ENCODE results near the gene TSSK2.

TSSK2 gene

DNA sequence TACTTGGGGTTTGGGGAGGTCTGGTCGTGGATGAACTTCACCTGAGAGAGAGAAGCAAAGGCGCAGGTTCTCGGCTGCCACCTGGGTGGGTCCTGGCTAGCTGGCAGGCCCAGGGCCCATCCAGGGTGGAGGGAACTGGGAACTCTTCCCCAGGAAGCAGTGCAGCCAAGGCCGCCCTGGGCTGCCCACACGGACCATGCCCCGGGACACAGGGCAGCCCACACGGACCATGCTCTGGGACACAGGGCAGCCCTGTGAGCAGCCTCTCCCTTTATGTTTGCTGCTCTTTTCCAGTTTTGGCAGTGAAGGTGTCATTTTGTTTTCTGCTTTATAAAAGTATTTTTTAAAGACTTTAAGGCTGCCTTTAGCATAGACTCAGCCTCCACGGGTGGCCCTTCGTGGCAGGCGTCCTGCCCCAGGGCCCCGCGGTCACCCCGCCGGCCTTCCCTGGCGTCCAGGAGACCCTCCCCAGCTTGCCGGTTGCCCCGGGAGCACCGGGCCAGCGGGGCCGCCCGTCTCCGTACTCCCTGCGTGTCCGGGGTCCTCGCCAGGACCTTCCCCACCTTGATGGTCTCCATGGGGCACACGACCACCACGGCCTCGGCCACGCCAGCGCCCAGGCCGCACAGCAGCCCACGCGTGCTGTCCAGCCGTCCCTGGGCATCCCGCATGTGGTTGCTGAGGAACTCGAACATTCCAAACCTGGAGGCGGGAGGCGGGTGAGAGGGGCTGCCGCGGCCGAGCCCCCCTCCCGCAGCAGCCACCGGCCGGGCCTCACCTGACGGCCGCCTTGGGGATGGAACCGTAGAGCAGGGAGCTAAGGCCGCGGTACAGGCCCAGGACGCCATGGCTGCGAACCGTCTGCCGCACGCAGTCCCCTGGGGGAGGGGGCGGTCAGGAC lies 46.3 kb downstream of the TSSK2 start:
- TF ChIP-seq, protein P1, sequence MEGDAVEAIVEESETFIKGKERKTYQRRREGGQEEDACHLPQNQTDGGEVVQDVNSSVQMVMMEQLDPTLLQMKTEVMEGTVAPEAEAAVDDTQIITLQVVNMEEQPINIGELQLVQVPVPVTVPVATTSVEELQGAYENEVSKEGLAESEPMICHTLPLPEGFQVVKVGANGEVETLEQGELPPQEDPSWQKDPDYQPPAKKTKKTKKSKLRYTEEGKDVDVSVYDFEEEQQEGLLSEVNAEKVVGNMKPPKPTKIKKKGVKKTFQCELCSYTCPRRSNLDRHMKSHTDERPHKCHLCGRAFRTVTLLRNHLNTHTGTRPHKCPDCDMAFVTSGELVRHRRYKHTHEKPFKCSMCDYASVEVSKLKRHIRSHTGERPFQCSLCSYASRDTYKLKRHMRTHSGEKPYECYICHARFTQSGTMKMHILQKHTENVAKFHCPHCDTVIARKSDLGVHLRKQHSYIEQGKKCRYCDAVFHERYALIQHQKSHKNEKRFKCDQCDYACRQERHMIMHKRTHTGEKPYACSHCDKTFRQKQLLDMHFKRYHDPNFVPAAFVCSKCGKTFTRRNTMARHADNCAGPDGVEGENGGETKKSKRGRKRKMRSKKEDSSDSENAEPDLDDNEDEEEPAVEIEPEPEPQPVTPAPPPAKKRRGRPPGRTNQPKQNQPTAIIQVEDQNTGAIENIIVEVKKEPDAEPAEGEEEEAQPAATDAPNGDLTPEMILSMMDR (IDR thresholded peaks at IDR 0.05; ENCODE audit: borderline replicate concordance, insufficient read depth, low read depth, low read length), result no peak
- peak overlapping the region; percentile 91 for H3K4me3 ChIP-seq (ENCODE audit: low read depth, low read length)

DNA sequence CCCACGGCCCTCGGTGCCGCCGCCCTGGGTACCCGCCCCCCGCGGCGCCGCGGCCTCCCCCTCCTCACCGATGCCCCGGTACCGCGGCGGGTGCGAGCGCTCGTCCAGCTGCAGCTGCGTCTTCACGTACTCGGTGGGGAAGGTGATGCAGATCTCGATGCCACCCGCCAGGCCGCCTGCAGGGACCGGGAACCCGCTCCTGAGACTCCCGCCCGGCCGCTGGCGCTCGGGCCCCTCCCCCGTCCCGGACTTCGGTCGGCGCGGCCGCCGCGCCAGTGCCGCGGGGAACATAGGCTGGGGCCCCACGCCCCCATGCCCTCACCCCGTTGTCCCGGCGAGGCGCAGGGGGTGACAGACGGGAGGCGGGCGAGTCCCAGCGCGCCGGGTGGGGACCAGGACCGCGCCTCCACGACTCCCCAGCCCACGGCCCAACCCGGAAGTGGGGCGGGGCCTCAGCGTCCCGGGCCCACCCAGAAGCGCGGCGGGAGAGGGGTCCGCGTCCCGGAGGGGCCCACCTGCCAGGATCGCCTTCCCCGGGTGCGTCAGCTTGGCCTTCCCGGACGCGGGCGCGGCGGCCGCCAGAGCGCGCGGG lies 47.1 kb downstream of the TSSK2 start:
- peak overlapping the region; percentile 91 for H3K4me3 ChIP-seq (ENCODE audit: low read depth, low read length)
- TF ChIP-seq, protein P1 (IDR thresholded peaks at IDR 0.05; ENCODE audit: borderline replicate concordance, insufficient read depth, low read depth, low read length), result no peak

DNA sequence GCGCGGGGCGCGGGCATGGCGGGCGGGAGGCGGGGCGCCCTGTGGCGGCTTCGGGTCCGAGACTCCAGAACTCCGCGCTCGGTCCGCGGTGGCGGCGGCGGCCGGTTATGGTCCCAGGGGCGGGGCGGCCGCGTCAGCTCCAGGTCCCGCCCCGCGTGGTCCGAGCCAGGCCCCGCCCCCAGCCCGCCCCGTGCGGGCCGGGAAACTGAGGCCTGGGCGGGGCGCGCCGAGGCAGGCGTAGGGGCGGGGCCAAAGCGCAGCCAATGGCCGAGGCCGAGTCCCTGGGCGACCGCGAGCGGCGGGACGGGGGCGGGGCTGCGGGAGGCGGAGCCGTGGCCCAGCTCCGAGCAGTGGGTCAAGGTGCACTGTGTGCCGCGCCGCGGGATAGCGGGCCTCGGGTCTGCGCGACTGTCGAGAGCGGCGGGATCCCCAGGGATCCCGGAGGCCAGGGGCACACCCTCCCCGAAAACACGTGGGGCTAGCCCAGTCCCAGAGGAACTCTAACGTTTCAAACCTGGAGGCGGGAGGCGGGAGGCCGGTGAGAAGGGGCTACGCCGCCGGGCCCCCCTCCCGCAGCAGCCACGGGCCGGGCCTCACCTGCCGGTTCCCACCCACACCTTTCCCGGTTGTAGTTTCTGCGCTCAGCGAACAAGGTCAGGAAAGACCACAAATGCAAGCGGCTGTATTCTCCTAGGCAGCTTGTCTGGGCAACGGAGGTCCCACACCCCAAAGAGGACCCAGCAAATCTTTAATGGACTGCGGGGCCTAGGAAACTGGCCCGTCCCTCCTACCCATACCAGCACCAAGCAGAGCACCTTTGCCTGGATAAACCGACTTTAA lies 47.8 kb downstream of the TSSK2 start, which contains the start of gene SLC25A1:
TSS of gene SLC25A1 (minus strand) at position 80 of the 840 bp plus-strand sequence. CDS start at position 17, 63 bp downstream.
- H3K4me3 ChIP-seq (ENCODE audit: low read depth, low read length), result peak within 1 kb of the TSS; percentile 91
- TF ChIP-seq, protein P1 (IDR thresholded peaks at IDR 0.05; ENCODE audit: borderline replicate concordance, insufficient read depth, low read depth, low read length), result no peak

DNA sequence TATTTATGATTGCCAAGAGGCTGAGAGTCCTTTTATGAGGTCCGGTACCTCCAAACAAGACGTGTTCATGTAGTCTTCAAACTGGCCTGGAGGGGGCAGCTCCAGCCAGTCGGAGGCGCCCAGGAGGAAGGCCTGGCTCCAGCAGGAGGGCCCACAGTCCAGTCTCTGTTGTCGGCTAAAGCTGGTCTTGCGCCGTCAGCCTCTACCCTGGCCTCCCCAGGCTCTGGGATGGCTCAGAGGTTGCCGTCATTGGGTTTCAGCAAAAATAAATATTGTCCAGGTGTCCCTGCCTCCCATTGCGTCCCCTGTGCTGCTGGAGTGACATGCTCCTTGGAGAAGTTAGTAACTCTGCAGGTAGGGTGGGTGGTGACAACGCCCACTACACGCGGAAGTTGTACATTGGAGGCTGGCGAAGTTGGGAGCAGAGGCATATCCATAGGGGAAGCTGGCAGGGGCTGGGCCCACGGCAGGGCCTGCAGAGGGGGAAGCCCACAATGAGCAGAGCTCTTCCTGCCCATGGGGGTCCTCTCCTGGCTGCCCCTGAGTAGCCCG lies 48.5 kb downstream of the TSSK2 start:
- TF ChIP-seq, protein P1 (IDR thresholded peaks at IDR 0.05; ENCODE audit: borderline replicate concordance, insufficient read depth, low read depth, low read length), result peak; percentile 80
- H3K4me3 ChIP-seq (ENCODE audit: low read depth, low read length), result peak overlapping the region; percentile 91

DNA sequence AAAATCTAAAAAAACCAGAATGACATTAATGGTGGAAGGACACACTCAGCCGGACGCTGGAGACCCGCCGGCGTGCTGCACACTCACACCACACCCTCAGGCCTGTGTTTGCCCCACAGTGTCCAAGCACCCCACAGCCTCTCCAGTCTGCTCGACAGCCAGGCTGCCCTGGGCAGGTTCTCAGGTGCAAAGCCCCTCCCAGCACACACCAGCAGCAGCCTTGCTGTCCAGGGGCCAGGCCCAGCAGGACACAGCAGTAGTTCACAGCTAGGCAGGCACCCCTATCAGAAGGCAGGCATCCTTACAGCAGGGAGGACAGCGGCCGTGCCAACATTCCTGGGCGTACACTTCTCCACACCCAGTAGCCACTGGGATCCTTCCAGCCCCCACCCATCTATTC lies 49.1 kb downstream of the TSSK2 start:
- TF ChIP-seq, protein P1 (IDR thresholded peaks at IDR 0.05; ENCODE audit: borderline replicate concordance, insufficient read depth, low read depth, low read length), result no peak
- H3K4me3 ChIP-seq (ENCODE audit: low read depth, low read length), result no peak overlapping the region

DNA sequence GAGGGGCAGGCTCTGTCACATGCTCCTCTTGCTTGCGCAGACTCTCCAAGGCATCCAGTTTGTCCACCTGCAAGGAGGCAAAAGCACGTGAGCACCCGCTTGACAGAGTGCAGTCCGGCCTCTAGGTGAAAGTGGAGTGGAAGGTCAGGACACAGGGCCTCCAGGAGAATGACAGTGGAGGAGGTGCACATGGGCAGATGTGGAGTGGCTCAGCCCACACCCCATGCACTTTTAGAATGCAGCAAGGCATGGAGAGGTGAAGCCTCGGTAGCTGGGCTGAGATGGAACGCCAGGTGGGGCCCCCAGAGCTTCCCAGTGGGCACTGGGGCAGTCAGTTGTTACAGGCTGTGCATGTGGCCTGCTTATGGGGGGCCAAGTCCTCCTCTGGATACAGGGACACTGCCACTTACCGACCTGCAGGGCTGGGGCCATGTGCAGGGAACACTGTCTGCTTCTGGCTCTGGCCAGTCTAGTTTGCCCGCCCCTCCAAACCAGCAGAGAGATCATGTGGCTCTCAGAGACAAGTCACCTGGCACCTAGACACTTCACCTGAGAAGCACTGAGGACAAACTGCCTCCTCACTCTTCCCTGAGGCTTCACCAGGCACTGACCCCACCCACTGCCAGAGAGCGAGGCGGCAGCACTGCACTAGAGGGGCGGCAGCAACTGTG lies 49.8 kb downstream of the TSSK2 start:
- TF ChIP-seq, protein P1 (IDR thresholded peaks at IDR 0.05; ENCODE audit: borderline replicate concordance, insufficient read depth, low read depth, low read length), result no peak
- no peak overlapping the region for H3K4me3 ChIP-seq (ENCODE audit: low read depth, low read length)

All from GM12875 (cell line).